HG03457 (cell line): Measurements from ENCODE around the gene PRAC1.

Experiments
- ATAC-seq: cut with Tn5 transposase; IDR thresholded peaks from one replicate; pipeline ENCODE4 v1.9.1; 2021; ENCODE audit warnings: moderate number of reproducible peaks; ENCODE audit not compliant: unreplicated experiment

Gene PRAC1

GRCh38 chr17:48722201-48722907, at the start of gene PRAC1:
Gene PRAC1 (minus strand): TSS chr17:48722518. CDS start chr17:48722392, 126 bp downstream.
- ATAC-seq: no peak

- no peak for ATAC-seq
These were observed 48.6 kb upstream of the PRAC1 start for GRCh38 chr17:48770954-48771353.

GRCh38 chr17:48769009-48769675, 46.8 kb upstream of the PRAC1 start:
- ATAC-seq: no peak

- ATAC-seq: no peak
These were observed 45.0 kb upstream of the PRAC1 start for GRCh38 chr17:48767263-48767774.

- ATAC-seq: no peak
These were observed 38.8 kb upstream of the PRAC1 start for GRCh38 chr17:48761114-48761513.

- ATAC-seq: no peak
These were observed 38.1 kb upstream of the PRAC1 start for GRCh38 chr17:48760411-48760810.

- no peak for ATAC-seq
These were observed 37.0 kb upstream of the PRAC1 start for GRCh38 chr17:48759288-48759687.

GRCh38 chr17:48757524-48757961, 35.2 kb upstream of the PRAC1 start:
- no peak for ATAC-seq

GRCh38 chr17:48756830-48757251, 34.5 kb upstream of the PRAC1 start:
- no peak for ATAC-seq

- ATAC-seq: no peak
These were observed 33.0 kb upstream of the PRAC1 start for GRCh38 chr17:48755356-48755755.

GRCh38 chr17:48754500-48755261, 32.4 kb upstream of the PRAC1 start:
- no peak for ATAC-seq

- no peak for ATAC-seq
These were observed 31.6 kb upstream of the PRAC1 start for GRCh38 chr17:48753794-48754499.

GRCh38 chr17:48752399-48753288, 30.3 kb upstream of the PRAC1 start:
- ATAC-seq: no peak

- ATAC-seq: no peak
These were observed 29.5 kb upstream of the PRAC1 start for GRCh38 chr17:48751733-48752398.

- ATAC-seq: no peak
These were observed 28.9 kb upstream of the PRAC1 start for GRCh38 chr17:48751172-48751571.

- no peak for ATAC-seq
These were observed 27.6 kb upstream of the PRAC1 start for GRCh38 chr17:48749621-48750553.

GRCh38 chr17:48748718-48749566, 26.6 kb upstream of the PRAC1 start:
- ATAC-seq: no peak
